SIG-M5 treated with dmso at 0.1 percent for 504 hours (cell line): ENCODE data around the gene EFCC1.
"Not testable (repeated sequence)": the region's sequence is repeated elsewhere in the genome, so short reads cannot be mapped to it uniquely, and the experiment has no call there.

Experiments used
- DNase-seq: peaks from one replicate; lab custom pipeline; 2025; ENCODE audit not compliant: unreplicated experiment; lab: John Stamatoyannopoulos, UW

Gene EFCC1

GRCh38 chr3:129051871-129052340 lies 50.8 kb downstream of the EFCC1 start:
- no peak for DNase-seq

- DNase-seq: no peak
These were observed 51.6 kb downstream of the EFCC1 start for GRCh38 chr3:129052675-129053074.

GRCh38 chr3:129054605-129055104 lies 53.6 kb downstream of the EFCC1 start:
- DNase-seq: no peak

GRCh38 chr3:129056451-129057173 lies 55.5 kb downstream of the EFCC1 start:
- DNase-seq: no peak

GRCh38 chr3:129057249-129057648 lies 56.1 kb downstream of the EFCC1 start:
- DNase-seq: no peak

GRCh38 chr3:129058441-129059200 lies 57.5 kb downstream of the EFCC1 start:
- DNase-seq: no peak

- no peak for DNase-seq
These were observed 58.3 kb downstream of the EFCC1 start for GRCh38 chr3:129059311-129059958.

GRCh38 chr3:129060276-129061022 lies 59.3 kb downstream of the EFCC1 start, which contains the start of gene GP9:
GP9 (plus strand) TSS chr3:129060779; CDS start chr3:129061740, 961 bp downstream.
- DNase-seq: no peak

- no peak for DNase-seq
These were observed 60.2 kb downstream of the EFCC1 start for GRCh38 chr3:129061023-129061887.

GRCh38 chr3:129061888-129062834 lies 61.1 kb downstream of the EFCC1 start:
- no peak for DNase-seq

GRCh38 chr3:129063091-129063640 lies 62.1 kb downstream of the EFCC1 start:
- no peak for DNase-seq

GRCh38 chr3:129063841-129064482 lies 62.9 kb downstream of the EFCC1 start:
- no peak for DNase-seq

GRCh38 chr3:129065016-129065719 lies 64.1 kb downstream of the EFCC1 start:
- DNase-seq: no peak

GRCh38 chr3:129065720-129066073 lies 64.6 kb downstream of the EFCC1 start:
- DNase-seq: no peak

- DNase-seq: not testable (repeated sequence)
These were observed 66.6 kb downstream of the EFCC1 start for GRCh38 chr3:129067719-129068118.

- DNase-seq: no peak
These were observed 67.3 kb downstream of the EFCC1 start for GRCh38 chr3:129068291-129068886.
